Choroid plexus epithelial cell (primary cell): Measurements from ENCODE around the gene DUSP16.

Source experiments
- DNase-seq: peaks from one replicate; pipeline ENCODE4 v3.0.0-alpha.2; 2010; ENCODE audit warnings: low read depth
- H3K4me3 ChIP-seq: 2 replicates; pipeline ENCODE4 v1.5.1; 2011; ENCODE audit warnings: low read depth, mild to moderate bottlenecking, control low read depth, low read length, moderate library complexity
- CTCF ChIP-seq: conservative IDR thresholded peaks from 2 replicates; pipeline ENCODE4 v1.5.1; 2011; ENCODE audit warnings: low read depth, mild to moderate bottlenecking, control low read depth, inconsistent platforms, low read length, moderate library complexity

DUSP16 gene

GRCh38 chr12:12428961-12429657, 133.6 kb downstream of the DUSP16 start:
- DNase-seq = no peak
- no peak for TF ChIP-seq CTCF
- H3K4me3 ChIP-seq = no peak overlapping the region

GRCh38 chr12:12428047-12428446, 134.6 kb downstream of the DUSP16 start:
- no peak overlapping the region for H3K4me3 ChIP-seq
- DNase-seq = no peak
- no peak for TF ChIP-seq CTCF

- TF ChIP-seq CTCF = no peak
- no peak overlapping the region for H3K4me3 ChIP-seq
- no peak for DNase-seq
Measured at GRCh38 chr12:12427568-12427967, 135.1 kb downstream of the DUSP16 start.

GRCh38 chr12:12425616-12426015, 137.0 kb downstream of the DUSP16 start:
- peak; percentile 66 for DNase-seq
- H3K4me3 ChIP-seq = no peak overlapping the region
- TF ChIP-seq CTCF = no peak

GRCh38 chr12:12425001-12425400, 137.7 kb downstream of the DUSP16 start:
- TF ChIP-seq CTCF = no peak
- DNase-seq = no peak
- H3K4me3 ChIP-seq = no peak overlapping the region
